Measurements from ENCODE around the gene PRKCB. TPM values are rescaled to one million over a fixed set of nuclear protein-coding genes. Genes with fewer than 3 reads are reported as not detected.

Gene PRKCB
- total RNA-seq, 4 donors from 2014 or later, result 2.0 to 8.6 (median 4.0) TPM

- no peak for TF ChIP-seq POLR2A (IDR thresholded peaks at IDR 0.05)
- TF ChIP-seq, protein P1, sequence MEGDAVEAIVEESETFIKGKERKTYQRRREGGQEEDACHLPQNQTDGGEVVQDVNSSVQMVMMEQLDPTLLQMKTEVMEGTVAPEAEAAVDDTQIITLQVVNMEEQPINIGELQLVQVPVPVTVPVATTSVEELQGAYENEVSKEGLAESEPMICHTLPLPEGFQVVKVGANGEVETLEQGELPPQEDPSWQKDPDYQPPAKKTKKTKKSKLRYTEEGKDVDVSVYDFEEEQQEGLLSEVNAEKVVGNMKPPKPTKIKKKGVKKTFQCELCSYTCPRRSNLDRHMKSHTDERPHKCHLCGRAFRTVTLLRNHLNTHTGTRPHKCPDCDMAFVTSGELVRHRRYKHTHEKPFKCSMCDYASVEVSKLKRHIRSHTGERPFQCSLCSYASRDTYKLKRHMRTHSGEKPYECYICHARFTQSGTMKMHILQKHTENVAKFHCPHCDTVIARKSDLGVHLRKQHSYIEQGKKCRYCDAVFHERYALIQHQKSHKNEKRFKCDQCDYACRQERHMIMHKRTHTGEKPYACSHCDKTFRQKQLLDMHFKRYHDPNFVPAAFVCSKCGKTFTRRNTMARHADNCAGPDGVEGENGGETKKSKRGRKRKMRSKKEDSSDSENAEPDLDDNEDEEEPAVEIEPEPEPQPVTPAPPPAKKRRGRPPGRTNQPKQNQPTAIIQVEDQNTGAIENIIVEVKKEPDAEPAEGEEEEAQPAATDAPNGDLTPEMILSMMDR (IDR thresholded peaks at IDR 0.05), result no peak
- no peak overlapping the region for H3K4me3 ChIP-seq (replicated peaks in 1 of 3)
- no peak for DNase-seq
- H3K36me3 ChIP-seq, result no peaks in the 10 kb centered on the region
- 86% methylated on average over 6 of the region's 6 CpGs for WGBS, 2 donors
- no peak overlapping the region for H3K27ac ChIP-seq
- H3K9me3 ChIP-seq, result no peaks in the 10 kb centered on the region
- H3K4me1 ChIP-seq, result peaks cover 0 to 6% of the 10 kb centered on the region in 2 donors
- H3K27me3 ChIP-seq, result no peaks in the 10 kb centered on the region
- intact Hi-C loops (cut with DNase I), result no loop called here
These were observed 13.7 kb upstream of the PRKCB start for GRCh38 chr16:23821875-23822688.

- peak overlapping the region; percentile 8 to 63 (median 38) for H3K27ac ChIP-seq
- peak; percentile 33 to 44 for DNase-seq
- TF ChIP-seq, protein P1 (IDR thresholded peaks at IDR 0.05), result no peak
- no peak for TF ChIP-seq POLR2A (IDR thresholded peaks at IDR 0.05)
- H3K36me3 ChIP-seq, result no peaks in the 10 kb centered on the region
- H3K4me1 ChIP-seq, result peaks cover 0 to 6% of the 10 kb centered on the region in 2 donors
- H3K4me3 ChIP-seq (replicated peaks in 1 of 3), result no peak overlapping the region
- H3K27me3 ChIP-seq, result no peaks in the 10 kb centered on the region
- intact Hi-C loops (cut with DNase I), result no loop called here
- WGBS, 2 donors, result 33 to 44% methylated on average over 9 of the region's 9 CpGs
- H3K9me3 ChIP-seq, result no peaks in the 10 kb centered on the region
These were observed 12.1 kb upstream of the PRKCB start for GRCh38 chr16:23823475-23824384.

DNA sequence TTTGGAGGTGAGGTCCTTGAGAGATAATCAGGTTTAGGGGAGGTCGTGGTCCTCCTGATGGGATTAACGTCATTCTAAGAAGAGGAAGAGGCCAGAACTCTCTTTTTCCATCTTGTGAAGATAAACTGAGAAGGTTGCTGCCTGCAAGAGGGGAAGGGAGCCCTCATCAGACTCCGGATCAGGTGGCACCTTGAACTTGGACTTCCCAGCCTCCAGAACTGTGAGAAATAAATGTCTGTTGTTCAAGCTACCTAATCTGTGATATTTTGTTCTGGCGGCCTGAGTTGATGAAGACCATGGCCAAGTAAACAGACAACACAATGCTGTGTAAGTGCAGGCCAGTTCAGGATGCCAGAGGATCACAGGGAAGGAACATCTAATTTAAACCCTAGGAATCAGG lies 10.9 kb upstream of the PRKCB start:
- no peaks in the 10 kb centered on the region for H3K9me3 ChIP-seq

GRCh38 chr16:23826528-23827045 lies 9.2 kb upstream of the PRKCB start:
- H3K27ac ChIP-seq, result no peak overlapping the region
- 45 to 55% methylated on average over 6 of the region's 6 CpGs for WGBS, 2 donors
- intact Hi-C loops (cut with DNase I), result no loop called here

More for the DNA sequence above, 10.9 kb upstream of the PRKCB start:
- no peaks in the 10 kb centered on the region for H3K36me3 ChIP-seq
- H3K4me3 ChIP-seq (replicated peaks in 1 of 3), result no peak overlapping the region
- TF ChIP-seq POLR2A (IDR thresholded peaks at IDR 0.05), result no peak
- TF ChIP-seq, protein P1 (IDR thresholded peaks at IDR 0.05), result no peak
- H3K27me3 ChIP-seq, result no peaks in the 10 kb centered on the region
- intact Hi-C loops (cut with DNase I), result no loop called here
- WGBS, 2 donors, result 67 to 69% methylated on average over 4 of the region's 4 CpGs
- no peak for DNase-seq
- H3K4me1 ChIP-seq, result peaks cover 0 to 6% of the 10 kb centered on the region in 2 donors
- H3K27ac ChIP-seq, result no peak overlapping the region

More at GRCh38 chr16:23826528-23827045, 9.2 kb upstream of the PRKCB start:
- H3K27me3 ChIP-seq, result no peaks in the 10 kb centered on the region
- TF ChIP-seq POLR2A (IDR thresholded peaks at IDR 0.05), result no peak
- TF ChIP-seq, protein P1 (IDR thresholded peaks at IDR 0.05), result no peak
- no peak for DNase-seq
- peaks cover 0 to 6% of the 10 kb centered on the region in 2 donors for H3K4me1 ChIP-seq
- no peak overlapping the region for H3K4me3 ChIP-seq (replicated peaks in 1 of 3)
- no peaks in the 10 kb centered on the region for H3K9me3 ChIP-seq
- H3K36me3 ChIP-seq, result no peaks in the 10 kb centered on the region

All from thyroid gland (tissue), 4 donors.